Panc1 (cell line): ENCODE results near the gene VPS11. TPM values are rescaled to one million over a fixed set of nuclear protein-coding genes. Genes with fewer than 3 reads are reported as not detected.

Experiments
- ATAC-seq: fragments of 200-7000 bp; cut with Tn5 transposase; 2 replicates; pipeline ENCODE4 v1.9.1; 2020; ENCODE audit warnings: mild to moderate bottlenecking, moderate library complexity
- BruUV-seq: library from RNA; stranded (reverse); fragments of 400-500 nt; replicated peaks from 2 replicates; lab custom pipeline; 2021; lab: Mats Ljungman, UMichigan
- CTCF ChIA-PET: fragments of 300-600 bp; sonication (Branson Sonifier 250); formaldehyde crosslinking; loops from one replicate; lab custom pipeline; 2022; ENCODE audit warnings: antibody characterized with exemption; lab: Charles Lee
- POLR2A ChIA-PET: fragments of 300-600 bp; sonication (Branson Sonifier 250); formaldehyde crosslinking; loops from one replicate; lab custom pipeline; 2022; ENCODE audit warnings: antibody characterized with exemption; lab: Charles Lee
- DNase-seq: peaks from one replicate; pipeline ENCODE4 v3.0.0-alpha.2; 2010; ENCODE audit warnings: low read depth, low spot score
- H3K27ac ChIP-seq: 2 replicates; pipeline ENCODE4 v1.5.1; 2011; ENCODE audit warnings: mild to moderate bottlenecking, low read length, inconsistent platforms
- H3K27me3 ChIP-seq: fragments of 200-500 bp; sonication (Bioruptor generic); 2 replicates; pipeline ENCODE4 v1.6.0; 2014; ENCODE audit warnings: low read length, inconsistent platforms; ENCODE audit not compliant: control insufficient read depth, insufficient read depth
- H3K36me3 ChIP-seq: fragments of 200-500 bp; sonication (Bioruptor generic); 2 replicates; pipeline ENCODE4 v1.5.1; 2014; ENCODE audit warnings: inconsistent platforms, mild to moderate bottlenecking, low read length, moderate library complexity; ENCODE audit not compliant: control insufficient read depth, insufficient read depth
- H3K4me1 ChIP-seq: 2 replicates; pipeline ENCODE4 v1.5.1; 2011; ENCODE audit warnings: inconsistent platforms, mild to moderate bottlenecking, low read length, moderate library complexity; ENCODE audit not compliant: control insufficient read depth, insufficient read depth
- H3K4me3 ChIP-seq, 2 experiments: 2 replicates each; pipeline ENCODE4 v1.5.1; 2011 to 2012; ENCODE audit warnings: low read depth in 2 of 2, low read length in 2 of 2, mild to moderate bottlenecking in 2 of 2, inconsistent platforms in 1 of 2, moderate library complexity in 1 of 2
- H3K9me3 ChIP-seq: fragments of 200-500 bp; sonication (Bioruptor generic); 2 replicates; pipeline ENCODE4 v1.5.1; 2014; ENCODE audit warnings: low read depth, mild to moderate bottlenecking, inconsistent platforms, low read length, moderate library complexity; ENCODE audit not compliant: control insufficient read depth, insufficient read depth
- CTCF ChIP-seq: fragments of 450-650 bp; IDR thresholded peaks from 2 replicates; pipeline ENCODE4 v1.5.1; 2017; ENCODE audit warnings: mild to moderate bottlenecking
- POLR2AphosphoS5 ChIP-seq: IDR thresholded peaks from 2 replicates; pipeline ENCODE4 v1.6.1; 2012; ENCODE audit warnings: mild to moderate bottlenecking, low read depth, low read length, moderate library complexity
- REST ChIP-seq, 2 experiments: IDR thresholded peaks; 2 replicates each; pipeline ENCODE4 v1.6.1; 2011 to 2012; ENCODE audit warnings: low read depth in 2 of 2, control low read depth in 1 of 2, low read length in 1 of 2, mild to moderate bottlenecking in 1 of 2, moderate library complexity in 1 of 2; ENCODE audit not compliant: insufficient read depth in 1 of 2
- SIN3A ChIP-seq: IDR thresholded peaks from 2 replicates; pipeline ENCODE4 v1.6.1; 2012; ENCODE audit warnings: low read depth, mild to moderate bottlenecking, low read length, moderate library complexity, borderline replicate concordance; ENCODE audit not compliant: insufficient read depth
- TCF7L2 ChIP-seq: IDR thresholded peaks from 2 replicates; pipeline ENCODE4 v1.6.1; 2011; ENCODE audit warnings: mild to moderate bottlenecking, low read depth, low read length, inconsistent platforms
- in situ Hi-C: cut with HindIII; loops from 2 replicates; pipeline ENCODE4 v1.10.0; 2016; ENCODE audit warnings: low sequenced_read_pairs, low pct_unique_long_range_greater_than_20kb
- intact Hi-C: fragments of 100-400 bp; cut with micrococcal nuclease; formaldehyde crosslinking; loops from one replicate; pipeline ENCODE4 v1.10.0; 2022; ENCODE audit not compliant: unreplicated experiment
- total RNA-seq: library from RNA; stranded (reverse); gene quantifications from one replicate; pipeline ENCODE4 v1.2.1, GENCODE V29; 2021; ENCODE audit not compliant: unreplicated experiment

Gene VPS11
- total RNA-seq, 1 experiment from 2014 or later, result 28.2 TPM

GRCh38 chr11:119052163-119052814 is 15.3 kb upstream of the VPS11 start:
- POLR2A ChIA-PET, result no interaction called here
- Histone ChIP-seq H3K27me3 (no peaks in the 10 kb centered on the region), H3K4me1 (0 out of 2 replicates have a peak, but pooled peaks cover 4% of the 10 kb centered on the region), H3K27ac (no peak overlapping the region), H3K36me3 (peaks cover 19% of the 10 kb centered on the region; the same call in 1 of the 2 replicates), H3K9me3 (no peaks in the 10 kb centered on the region), H3K4me3 (no peak overlapping the region)
- intact Hi-C loops (no loop called here), in situ Hi-C loops (no loop called here)
- BruUV-seq, result no TSS peak
- ATAC-seq, result no peak
- TF ChIP-seq TCF7L2 (no peak), REST (IDR thresholded peaks at IDR 0.05; ENCODE audit: insufficient read depth in 1 of 2, low read depth in 2 of 2, low read length in 1 of 2) (no peak), SIN3A (no peak), CTCF (no peak), POLR2AphosphoS5 (no peak)
- DNase-seq, result no peak
- CTCF ChIA-PET, result interaction anchor here (0.6 kb wide), 2 partner anchors 154 kb away, joined by 4 read pairs; partner anchors contain the start of gene CBL

GRCh38 chr11:119054418-119054817 is 13.2 kb upstream of the VPS11 start:
- DNase-seq, result no peak
- in situ Hi-C loops (no loop called here), intact Hi-C loops (no loop called here)
- H3K36me3 ChIP-seq, result peaks cover 19% of the 10 kb centered on the region; the same call in 1 of the 2 replicates
- no TSS peak for BruUV-seq
- no peaks in the 10 kb centered on the region for H3K9me3 ChIP-seq
- no peak overlapping the region for H3K4me3 ChIP-seq
- H3K27ac ChIP-seq, result no peak overlapping the region
- H3K27me3 ChIP-seq, result no peaks in the 10 kb centered on the region
- no peak for ATAC-seq
- POLR2A ChIA-PET, result no interaction called here
- TF ChIP-seq POLR2AphosphoS5 (no peak), CTCF (no peak), SIN3A (no peak), TCF7L2 (no peak)
- peaks cover 7% of the 10 kb centered on the region; the same call in 1 of the 2 replicates for H3K4me1 ChIP-seq
- CTCF ChIA-PET, result no interaction called here
